Measurements from ENCODE around the gene KCNIP1. TPM values are rescaled to one million over a fixed set of nuclear protein-coding genes. Genes with fewer than 3 reads are reported as not detected.

KCNIP1 gene
- polyA plus RNA-seq, 2 donors: 0.04 TPM; not detected in 1

- peaks cover 0 to 6% of the 10 kb centered on the region in 2 donors for H3K4me1 ChIP-seq (ENCODE audit: control insufficient read depth in 2 of 2, insufficient read depth in 2 of 2, low read length in 1 of 2)
- no peaks in the 10 kb centered on the region for H3K36me3 ChIP-seq (ENCODE audit: control insufficient read depth in 2 of 2, insufficient read depth in 2 of 2, low read length in 1 of 2)
- no peaks in the 10 kb centered on the region for H3K9me3 ChIP-seq (ENCODE audit: control insufficient read depth in 2 of 2, insufficient read depth in 1 of 2, low read depth in 1 of 2, low read length in 1 of 2)
- peak overlapping the region; percentile 47 to 69 for H3K27ac ChIP-seq (ENCODE audit: low read depth in 2 of 2, low read length in 1 of 2)
- no peaks in the 10 kb centered on the region for H3K27me3 ChIP-seq (ENCODE audit: control insufficient read depth in 1 of 2, insufficient read depth in 2 of 2, low read length in 2 of 2)
- WGBS, 2 donors: 2 to 3% methylated on average over 12 of the region's 12 CpGs
- no peak overlapping the region for H3K4me3 ChIP-seq (ENCODE audit: low read depth in 1 of 2, low read length in 2 of 2)
These were observed 129.1 kb downstream of the KCNIP1 start for GRCh38 chr5:170632985-170633234.

- peak overlapping the region; percentile 47 to 69 for H3K27ac ChIP-seq (ENCODE audit: low read depth in 2 of 2, low read length in 1 of 2)
- no peak overlapping the region for H3K4me3 ChIP-seq (ENCODE audit: low read depth in 1 of 2, low read length in 2 of 2)
- peaks cover 0 to 6% of the 10 kb centered on the region in 2 donors for H3K4me1 ChIP-seq (ENCODE audit: control insufficient read depth in 2 of 2, insufficient read depth in 2 of 2, low read length in 1 of 2)
- H3K27me3 ChIP-seq (ENCODE audit: control insufficient read depth in 1 of 2, insufficient read depth in 2 of 2, low read length in 2 of 2): no peaks in the 10 kb centered on the region
- 4% methylated on average over 12 to 14 of the region's 25 CpGs for WGBS, 2 donors
- no peaks in the 10 kb centered on the region for H3K36me3 ChIP-seq (ENCODE audit: control insufficient read depth in 2 of 2, insufficient read depth in 2 of 2, low read length in 1 of 2)
- no peaks in the 10 kb centered on the region for H3K9me3 ChIP-seq (ENCODE audit: control insufficient read depth in 2 of 2, insufficient read depth in 1 of 2, low read depth in 1 of 2, low read length in 1 of 2)
These were observed 129.6 kb downstream of the KCNIP1 start for GRCh38 chr5:170633235-170634081.

- H3K36me3 ChIP-seq (ENCODE audit: control insufficient read depth in 2 of 2, insufficient read depth in 2 of 2, low read length in 1 of 2): no peaks in the 10 kb centered on the region
- no peaks in the 10 kb centered on the region for H3K27me3 ChIP-seq (ENCODE audit: control insufficient read depth in 1 of 2, insufficient read depth in 2 of 2, low read length in 2 of 2)
- no peak overlapping the region for H3K27ac ChIP-seq (ENCODE audit: low read depth in 2 of 2, low read length in 1 of 2)
- H3K4me1 ChIP-seq (ENCODE audit: control insufficient read depth in 2 of 2, insufficient read depth in 2 of 2, low read length in 1 of 2): peaks cover 0 to 6% of the 10 kb centered on the region in 2 donors
- H3K9me3 ChIP-seq (ENCODE audit: control insufficient read depth in 2 of 2, insufficient read depth in 1 of 2, low read depth in 1 of 2, low read length in 1 of 2): no peaks in the 10 kb centered on the region
- WGBS, 2 donors: 49 to 57% methylated on average over 6 of the region's 6 CpGs
- H3K4me3 ChIP-seq (ENCODE audit: low read depth in 1 of 2, low read length in 2 of 2): no peak overlapping the region
These were observed 130.6 kb downstream of the KCNIP1 start for GRCh38 chr5:170634256-170634990.

GRCh38 chr5:170635706-170636105 lies 131.9 kb downstream of the KCNIP1 start:
- WGBS, 2 donors: 82 to 87% methylated on average over 3 of the region's 3 CpGs
- Histone ChIP-seq H3K27me3 (ENCODE audit: control insufficient read depth in 1 of 2, insufficient read depth in 2 of 2, low read length in 2 of 2) (no peaks in the 10 kb centered on the region), H3K27ac (ENCODE audit: low read depth in 2 of 2, low read length in 1 of 2) (no peak overlapping the region), H3K4me1 (ENCODE audit: control insufficient read depth in 2 of 2, insufficient read depth in 2 of 2, low read length in 1 of 2) (peaks cover 0 to 6% of the 10 kb centered on the region in 2 donors), H3K36me3 (ENCODE audit: control insufficient read depth in 2 of 2, insufficient read depth in 2 of 2, low read length in 1 of 2) (no peaks in the 10 kb centered on the region), H3K9me3 (ENCODE audit: control insufficient read depth in 2 of 2, insufficient read depth in 1 of 2, low read depth in 1 of 2, low read length in 1 of 2) (no peaks in the 10 kb centered on the region), H3K4me3 (ENCODE audit: low read depth in 1 of 2, low read length in 2 of 2) (no peak overlapping the region)

GRCh38 chr5:170636206-170636605 lies 132.4 kb downstream of the KCNIP1 start:
- 85 to 89% methylated on average over 11 of the region's 11 CpGs for WGBS, 2 donors
- Histone ChIP-seq H3K27me3 (ENCODE audit: control insufficient read depth in 1 of 2, insufficient read depth in 2 of 2, low read length in 2 of 2) (no peaks in the 10 kb centered on the region), H3K4me1 (ENCODE audit: control insufficient read depth in 2 of 2, insufficient read depth in 2 of 2, low read length in 1 of 2) (peaks cover 0 to 6% of the 10 kb centered on the region in 2 donors), H3K4me3 (ENCODE audit: low read depth in 1 of 2, low read length in 2 of 2) (no peak overlapping the region), H3K9me3 (ENCODE audit: control insufficient read depth in 2 of 2, insufficient read depth in 1 of 2, low read depth in 1 of 2, low read length in 1 of 2) (no peaks in the 10 kb centered on the region), H3K27ac (ENCODE audit: low read depth in 2 of 2, low read length in 1 of 2) (no peak overlapping the region), H3K36me3 (ENCODE audit: control insufficient read depth in 2 of 2, insufficient read depth in 2 of 2, low read length in 1 of 2) (no peaks in the 10 kb centered on the region)

GRCh38 chr5:170636801-170637477 lies 133.1 kb downstream of the KCNIP1 start:
- H3K36me3 ChIP-seq (ENCODE audit: control insufficient read depth in 2 of 2, insufficient read depth in 2 of 2, low read length in 1 of 2): no peaks in the 10 kb centered on the region
- H3K9me3 ChIP-seq (ENCODE audit: control insufficient read depth in 2 of 2, insufficient read depth in 1 of 2, low read depth in 1 of 2, low read length in 1 of 2): no peaks in the 10 kb centered on the region
- H3K27ac ChIP-seq (ENCODE audit: low read depth in 2 of 2, low read length in 1 of 2): no peak overlapping the region
- peaks cover 0 to 6% of the 10 kb centered on the region in 2 donors for H3K4me1 ChIP-seq (ENCODE audit: control insufficient read depth in 2 of 2, insufficient read depth in 2 of 2, low read length in 1 of 2)
- no peaks in the 10 kb centered on the region for H3K27me3 ChIP-seq (ENCODE audit: control insufficient read depth in 1 of 2, insufficient read depth in 2 of 2, low read length in 2 of 2)
- no peak overlapping the region for H3K4me3 ChIP-seq (ENCODE audit: low read depth in 1 of 2, low read length in 2 of 2)
- 81 to 84% methylated on average over 8 of the region's 8 CpGs for WGBS, 2 donors

GRCh38 chr5:170638051-170638450 lies 134.2 kb downstream of the KCNIP1 start:
- Histone ChIP-seq H3K4me1 (ENCODE audit: control insufficient read depth in 2 of 2, insufficient read depth in 2 of 2, low read length in 1 of 2) (peaks cover 0 to 6% of the 10 kb centered on the region in 2 donors), H3K27me3 (ENCODE audit: control insufficient read depth in 1 of 2, insufficient read depth in 2 of 2, low read length in 2 of 2) (no peaks in the 10 kb centered on the region), H3K9me3 (ENCODE audit: control insufficient read depth in 2 of 2, insufficient read depth in 1 of 2, low read depth in 1 of 2, low read length in 1 of 2) (no peaks in the 10 kb centered on the region), H3K36me3 (ENCODE audit: control insufficient read depth in 2 of 2, insufficient read depth in 2 of 2, low read length in 1 of 2) (no peaks in the 10 kb centered on the region), H3K27ac (ENCODE audit: low read depth in 2 of 2, low read length in 1 of 2) (no peak overlapping the region), H3K4me3 (ENCODE audit: low read depth in 1 of 2, low read length in 2 of 2) (no peak overlapping the region)
- WGBS, 2 donors: 85 to 87% methylated on average over 4 of the region's 4 CpGs

- 38 to 41% methylated on average over 15 of the region's 15 CpGs for WGBS, 2 donors
- Histone ChIP-seq H3K36me3 (ENCODE audit: control insufficient read depth in 2 of 2, insufficient read depth in 2 of 2, low read length in 1 of 2) (no peaks in the 10 kb centered on the region), H3K27ac (ENCODE audit: low read depth in 2 of 2, low read length in 1 of 2) (no peak overlapping the region)
These were observed 134.8 kb downstream of the KCNIP1 start for GRCh38 chr5:170638454-170639220.

More at GRCh38 chr5:170638454-170639220, 134.8 kb downstream of the KCNIP1 start:
- H3K4me1 ChIP-seq (ENCODE audit: control insufficient read depth in 2 of 2, insufficient read depth in 2 of 2, low read length in 1 of 2): peaks cover 0 to 6% of the 10 kb centered on the region in 2 donors
- no peaks in the 10 kb centered on the region for H3K27me3 ChIP-seq (ENCODE audit: control insufficient read depth in 1 of 2, insufficient read depth in 2 of 2, low read length in 2 of 2)
- H3K9me3 ChIP-seq (ENCODE audit: control insufficient read depth in 2 of 2, insufficient read depth in 1 of 2, low read depth in 1 of 2, low read length in 1 of 2): no peaks in the 10 kb centered on the region
- no peak overlapping the region for H3K4me3 ChIP-seq (ENCODE audit: low read depth in 1 of 2, low read length in 2 of 2)
